HCT116 (cell line): Measurements from ENCODE around the gene ITSN1. TPM values are rescaled to one million over a fixed set of nuclear protein-coding genes. Genes with fewer than 3 reads are reported as not detected.

ENCODE experiments used
- ATAC-seq: fragments of 200-7000 bp; cut with Tn5 transposase; 2 replicates; pipeline ENCODE4 v1.9.1; 2020; ENCODE audit warnings: mild to moderate bottlenecking, moderate library complexity
- BruUV-seq: library from RNA; stranded (reverse); fragments of 400-500 nt; replicated peaks from 2 replicates; lab custom pipeline; 2021; lab: Mats Ljungman, UMichigan
- CTCF ChIA-PET: fragments of 300-600 bp; sonication (Branson Sonifier 250); formaldehyde crosslinking; loops from one replicate; lab custom pipeline; 2021; ENCODE audit warnings: antibody characterized with exemption; lab: Charles Lee
- POLR2A ChIA-PET: fragments of 300-600, 350-600 bp; sonication (Branson Sonifier 250); formaldehyde crosslinking; loops from one replicate; lab custom pipeline; 2021; ENCODE audit warnings: antibody characterized with exemption; lab: Charles Lee
- RAD21 ChIA-PET, 2 experiments: fragments of 300-600 bp; sonication (Branson Sonifier 250); formaldehyde crosslinking; loops; one replicate each; lab custom pipeline; 2023; ENCODE audit warnings: low total read pairs in 2 of 2; ENCODE audit not compliant: uncharacterized antibody in 2 of 2, unreplicated experiment in 2 of 2, low non-redundant PET in 1 of 2; lab: Charles Lee
- DNase-seq: peaks from one replicate; pipeline ENCODE4 v3.0.0-alpha.2; 2010; ENCODE audit warnings: low read depth, low spot score
- H2AFZ ChIP-seq: fragments of 200-600 bp; shearing (Covaris generic), sonication (generic); 2 replicates; pipeline ENCODE4 v1.6.1; 2017; ENCODE audit warnings: low read depth, mixed run types, mixed read lengths, antibody characterized with exemption, low read length; ENCODE audit not compliant: poor library complexity, severe bottlenecking
- H3K27ac ChIP-seq: 2 replicates; pipeline ENCODE4 v1.5.1; 2012; ENCODE audit warnings: low read depth, low read length
- H3K27me3 ChIP-seq: fragments of 200-600 bp; sonication (generic); 2 replicates; pipeline ENCODE4 v1.6.1; 2016; ENCODE audit warnings: mixed run types, low read length, mixed read lengths; ENCODE audit not compliant: insufficient read depth
- H3K36me3 ChIP-seq, 2 experiments: fragments of 200-500 bp in 1 of 2; fragments of 200-600 bp in 1 of 2; sonication (Bioruptor generic) in 1 of 2; sonication (generic) in 1 of 2; 2 replicates each; pipeline versions ENCODE4 v1.5.1 to v1.6.1; 2014 to 2016; ENCODE audit warnings: low read length in 2 of 2, inconsistent platforms in 1 of 2, mixed read lengths in 1 of 2, mixed run types in 1 of 2; ENCODE audit not compliant: insufficient read depth in 2 of 2, control insufficient read depth in 1 of 2
- H3K4me1 ChIP-seq, 2 experiments: fragments of 200-600 bp in 1 of 2; sonication (generic) in 1 of 2; 2 replicates each; pipeline versions ENCODE4 v1.5.1 to v1.6.1; 2012 to 2017; ENCODE audit warnings: low read length in 2 of 2, inconsistent platforms in 1 of 2, mild to moderate bottlenecking in 1 of 2, mixed read lengths in 1 of 2, mixed run types in 1 of 2, moderate library complexity in 1 of 2; ENCODE audit not compliant: insufficient read depth in 2 of 2, control insufficient read depth in 1 of 2
- H3K4me2 ChIP-seq: fragments of 200-600 bp; sonication (generic); 2 replicates; pipeline ENCODE4 v1.6.1; 2017; ENCODE audit warnings: mixed run types, low read length, mixed read lengths
- H3K4me3 ChIP-seq, 2 experiments: fragments of 200-600 bp in 1 of 2; sonication (generic) in 1 of 2; replicated peaks in 1 of 2; 2 replicates each; pipeline ENCODE4 v1.5.1; 2011 to 2016; ENCODE audit warnings: low read length in 2 of 2, control low read depth in 1 of 2, low read depth in 1 of 2, mild to moderate bottlenecking in 1 of 2, mixed read lengths in 1 of 2, mixed run types in 1 of 2
- H3K79me2 ChIP-seq: fragments of 200-600 bp; sonication (generic); 2 replicates; pipeline ENCODE4 v1.6.1; 2017; ENCODE audit warnings: mild to moderate bottlenecking, mixed run types, low read length, moderate library complexity, mixed read lengths; ENCODE audit not compliant: insufficient read depth
- H3K9ac ChIP-seq: fragments of 200-600 bp; sonication (generic); 2 replicates; pipeline ENCODE4 v1.6.1; 2016; ENCODE audit warnings: low read length, mixed read lengths
- H3K9me2 ChIP-seq: fragments of 200-600 bp; sonication (generic), shearing (Covaris generic); 2 replicates; pipeline ENCODE4 v1.6.1; 2017; ENCODE audit warnings: mixed run types, mild to moderate bottlenecking, moderate library complexity; ENCODE audit not compliant: insufficient read depth
- H3K9me3 ChIP-seq, 2 experiments: fragments of 200-500 bp in 1 of 2; fragments of 200-600 bp in 1 of 2; sonication (Bioruptor generic) in 1 of 2; sonication (generic) in 1 of 2; 2 replicates each; pipeline ENCODE4 v1.6.1; 2014 to 2017; ENCODE audit warnings: low read length in 2 of 2, mixed read lengths in 2 of 2, inconsistent platforms in 1 of 2, low read depth in 1 of 2, mild to moderate bottlenecking in 1 of 2, mixed run types in 1 of 2, moderate library complexity in 1 of 2; ENCODE audit not compliant: control insufficient read depth in 1 of 2, insufficient read depth in 1 of 2
- H4K20me1 ChIP-seq: fragments of 200-600 bp; sonication (generic), shearing (Covaris generic); 2 replicates; pipeline ENCODE4 v1.6.1; 2017; ENCODE audit warnings: mixed run types, mild to moderate bottlenecking, moderate library complexity; ENCODE audit not compliant: insufficient read depth
- CEBPB ChIP-seq: IDR thresholded peaks from 2 replicates; pipeline ENCODE4 v1.6.1; 2012; ENCODE audit warnings: low read depth
- CTCF ChIP-seq, 3 experiments: fragments of 200-600 bp in 1 of 3; sonication (generic) in 1 of 3; IDR thresholded peaks in 2 of 3; conservative IDR thresholded peaks in 1 of 3; 2 replicates each; pipeline ENCODE4 v1.5.1; 2012 to 2017; ENCODE audit warnings: low read depth in 2 of 3, low read length in 2 of 3, antibody characterized with exemption in 1 of 3, borderline replicate concordance in 1 of 3, control low read depth in 1 of 3, mild to moderate bottlenecking in 1 of 3, mixed read lengths in 1 of 3, mixed run types in 1 of 3, moderate library complexity in 1 of 3; ENCODE audit not compliant: insufficient read depth in 1 of 3
- EGR1 ChIP-seq: IDR thresholded peaks from 2 replicates; pipeline ENCODE4 v1.6.1; 2012; ENCODE audit warnings: low read depth
- ELF1 ChIP-seq: IDR thresholded peaks from 2 replicates; pipeline ENCODE4 v1.6.1; 2012; ENCODE audit warnings: low read depth, borderline replicate concordance
- EZH2 ChIP-seq: fragments of 200-600 bp; sonication (generic); IDR thresholded peaks from 2 replicates; pipeline ENCODE4 v1.6.1; 2017; ENCODE audit warnings: antibody characterized with exemption, mixed run types
- FOSL1 ChIP-seq: IDR thresholded peaks from 2 replicates; pipeline ENCODE4 v1.6.1; 2012; ENCODE audit warnings: low read depth
- JUND ChIP-seq: IDR thresholded peaks from 2 replicates; pipeline ENCODE4 v1.6.1; 2012
- POLR2A ChIP-seq: IDR thresholded peaks from 2 replicates; pipeline ENCODE4 v1.7.0; 2011; ENCODE audit warnings: borderline replicate concordance; ENCODE audit not compliant: insufficient read depth, insufficient read length; ENCODE audit errors: extremely low read depth
- POLR2AphosphoS5 ChIP-seq: IDR thresholded peaks from 2 replicates; pipeline ENCODE4 v1.6.1; 2011; ENCODE audit warnings: mild to moderate bottlenecking, low read depth, low read length, moderate library complexity
- RAD21 ChIP-seq: IDR thresholded peaks from 2 replicates; pipeline ENCODE4 v1.6.1; 2012; ENCODE audit warnings: low read depth, mild to moderate bottlenecking
- SIN3A ChIP-seq: IDR thresholded peaks from 2 replicates; pipeline ENCODE4 v1.6.1; 2012; ENCODE audit warnings: low read depth
- SP1 ChIP-seq: IDR thresholded peaks from 2 replicates; pipeline ENCODE4 v1.6.1; 2012; ENCODE audit warnings: low read depth
- TCF7L2 ChIP-seq: IDR thresholded peaks from 2 replicates; pipeline ENCODE4 v1.7.0; 2011; ENCODE audit warnings: borderline replicate concordance, inconsistent platforms; ENCODE audit not compliant: insufficient read depth, insufficient read length; ENCODE audit errors: extremely low read depth
- YY1 ChIP-seq: IDR thresholded peaks from 2 replicates; pipeline ENCODE4 v1.6.1; 2011; ENCODE audit warnings: low read length, low read depth, moderate library complexity, mild to moderate bottlenecking; ENCODE audit not compliant: insufficient replicate concordance; ENCODE audit errors: extremely low read depth
- ZBTB33 ChIP-seq: IDR thresholded peaks from 2 replicates; pipeline ENCODE4 v1.6.1; 2011; ENCODE audit warnings: mild to moderate bottlenecking, low read length, moderate library complexity; ENCODE audit not compliant: insufficient replicate concordance; ENCODE audit errors: extremely low read depth
- ZFX ChIP-seq: fragments of 450-650 bp; IDR thresholded peaks from 2 replicates; pipeline ENCODE4 v1.6.1; 2017
- ZNF274 ChIP-seq: fragments of 200-500 bp; sonication (Bioruptor generic); IDR thresholded peaks from 2 replicates; pipeline ENCODE4 v1.6.1; 2014; ENCODE audit warnings: mild to moderate bottlenecking, low read depth, low read length, inconsistent platforms
- intact Hi-C: fragments of 100-400 bp; cut with micrococcal nuclease; formaldehyde crosslinking; loops from 2 replicates; pipeline ENCODE4 v1.10.0; 2022
- total RNA-seq: library from RNA; stranded (reverse); gene quantifications from one replicate; pipeline ENCODE4 v1.2.1, GENCODE V29; 2021; ENCODE audit not compliant: unreplicated experiment
- TF ChIP-seq, protein P1 (sequence below): IDR thresholded peaks from 2 replicates; pipeline ENCODE4 v1.6.1; 2012; ENCODE audit warnings: low read depth
- TF ChIP-seq, protein P2 (sequence below): IDR thresholded peaks from 2 replicates; pipeline ENCODE4 v1.6.1; 2012
- TF ChIP-seq, protein P3 (sequence below): IDR thresholded peaks from 2 replicates; pipeline ENCODE4 v1.6.1; 2012

ITSN1 gene
- total RNA-seq, 1 experiment from 2014 or later: 25.8 TPM

DNA sequence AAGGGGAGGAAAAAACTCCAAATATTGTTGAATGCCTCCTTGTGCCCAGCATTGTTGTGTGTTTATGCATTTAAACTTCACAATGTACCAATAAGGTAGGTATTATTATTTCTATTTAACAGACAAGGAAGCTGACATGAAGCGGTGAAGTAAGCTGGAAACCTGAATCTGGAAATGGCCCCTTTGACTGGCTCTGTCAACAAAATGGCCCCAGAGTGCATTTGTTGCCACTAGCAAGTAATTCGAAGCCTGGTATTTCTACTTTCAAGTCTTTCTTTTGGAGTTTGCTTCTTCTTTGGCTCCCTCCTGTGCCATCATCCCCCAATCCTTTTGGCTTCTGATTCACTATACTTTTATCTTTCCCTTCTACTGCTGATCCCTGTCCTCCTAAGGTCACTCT, 23.9 kb upstream of the ITSN1 start:
- no peaks in the 10 kb centered on the region for H3K4me1 ChIP-seq
- H3K9ac ChIP-seq: no peak overlapping the region
- no peaks in the 10 kb centered on the region for H3K27me3 ChIP-seq
- BruUV-seq: no TSS peak
- no peaks in the 10 kb centered on the region for H3K9me3 ChIP-seq
- ChIA-PET CTCF (no interaction called here), POLR2A (no interaction called here), RAD21 (no interaction called here)
- no peak for DNase-seq
- H3K36me3 ChIP-seq: peaks cover 0 to 12% of the 10 kb centered on the region in 2 experiments; a peak in 3 of 4 replicates
- H4K20me1 ChIP-seq: no peaks in the 10 kb centered on the region
- H3K9me2 ChIP-seq: no peaks in the 10 kb centered on the region
- H2AFZ ChIP-seq: no peak overlapping the region
- intact Hi-C loops: no loop called here
- H3K4me2 ChIP-seq: no peak overlapping the region
- H3K4me3 ChIP-seq: no peak overlapping the region
- no peak for ATAC-seq
- no peaks in the 10 kb centered on the region for H3K79me2 ChIP-seq
- TF ChIP-seq CEBPB (no peak), POLR2AphosphoS5 (no peak), ZFX (no peak), CTCF (IDR thresholded peaks at IDR 0.05 in 2 of 3, conservative IDR thresholded peaks at IDR 0.05 in 1 of 3; ENCODE audit: borderline replicate concordance in 1 of 3, insufficient read depth in 1 of 3, low read depth in 2 of 3, low read length in 2 of 3) (no peak), EZH2 (no peak), SIN3A (no peak), TCF7L2 (no peak), YY1 (no peak), FOSL1 (no peak), POLR2A (no peak), ZNF274 (no peak), RAD21 (no peak), SP1 (no peak), JUND (no peak), EGR1 (no peak), ZBTB33 (no peak), ELF1 (no peak)
- TF ChIP-seq, protein P1, sequence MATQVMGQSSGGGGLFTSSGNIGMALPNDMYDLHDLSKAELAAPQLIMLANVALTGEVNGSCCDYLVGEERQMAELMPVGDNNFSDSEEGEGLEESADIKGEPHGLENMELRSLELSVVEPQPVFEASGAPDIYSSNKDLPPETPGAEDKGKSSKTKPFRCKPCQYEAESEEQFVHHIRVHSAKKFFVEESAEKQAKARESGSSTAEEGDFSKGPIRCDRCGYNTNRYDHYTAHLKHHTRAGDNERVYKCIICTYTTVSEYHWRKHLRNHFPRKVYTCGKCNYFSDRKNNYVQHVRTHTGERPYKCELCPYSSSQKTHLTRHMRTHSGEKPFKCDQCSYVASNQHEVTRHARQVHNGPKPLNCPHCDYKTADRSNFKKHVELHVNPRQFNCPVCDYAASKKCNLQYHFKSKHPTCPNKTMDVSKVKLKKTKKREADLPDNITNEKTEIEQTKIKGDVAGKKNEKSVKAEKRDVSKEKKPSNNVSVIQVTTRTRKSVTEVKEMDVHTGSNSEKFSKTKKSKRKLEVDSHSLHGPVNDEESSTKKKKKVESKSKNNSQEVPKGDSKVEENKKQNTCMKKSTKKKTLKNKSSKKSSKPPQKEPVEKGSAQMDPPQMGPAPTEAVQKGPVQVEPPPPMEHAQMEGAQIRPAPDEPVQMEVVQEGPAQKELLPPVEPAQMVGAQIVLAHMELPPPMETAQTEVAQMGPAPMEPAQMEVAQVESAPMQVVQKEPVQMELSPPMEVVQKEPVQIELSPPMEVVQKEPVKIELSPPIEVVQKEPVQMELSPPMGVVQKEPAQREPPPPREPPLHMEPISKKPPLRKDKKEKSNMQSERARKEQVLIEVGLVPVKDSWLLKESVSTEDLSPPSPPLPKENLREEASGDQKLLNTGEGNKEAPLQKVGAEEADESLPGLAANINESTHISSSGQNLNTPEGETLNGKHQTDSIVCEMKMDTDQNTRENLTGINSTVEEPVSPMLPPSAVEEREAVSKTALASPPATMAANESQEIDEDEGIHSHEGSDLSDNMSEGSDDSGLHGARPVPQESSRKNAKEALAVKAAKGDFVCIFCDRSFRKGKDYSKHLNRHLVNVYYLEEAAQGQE: no peak
- TF ChIP-seq, protein P2, sequence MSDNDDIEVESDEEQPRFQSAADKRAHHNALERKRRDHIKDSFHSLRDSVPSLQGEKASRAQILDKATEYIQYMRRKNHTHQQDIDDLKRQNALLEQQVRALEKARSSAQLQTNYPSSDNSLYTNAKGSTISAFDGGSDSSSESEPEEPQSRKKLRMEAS: no peak
- TF ChIP-seq, protein P3, sequence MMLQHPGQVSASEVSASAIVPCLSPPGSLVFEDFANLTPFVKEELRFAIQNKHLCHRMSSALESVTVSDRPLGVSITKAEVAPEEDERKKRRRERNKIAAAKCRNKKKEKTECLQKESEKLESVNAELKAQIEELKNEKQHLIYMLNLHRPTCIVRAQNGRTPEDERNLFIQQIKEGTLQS: no peak
- H3K27ac ChIP-seq: no peak overlapping the region
